Measurements from ENCODE around the gene HOXB1.

The HOXB1 gene

GRCh38 chr17:48567646-48568354 is 37.0 kb upstream of the HOXB1 start:
- no peak for DNase-seq (ENCODE audit: low read depth)

GRCh38 chr17:48567209-48567608 is 36.4 kb upstream of the HOXB1 start:
- DNase-seq (ENCODE audit: low read depth), result no peak

GRCh38 chr17:48566717-48567116 is 35.9 kb upstream of the HOXB1 start:
- no peak for DNase-seq (ENCODE audit: low read depth)

GRCh38 chr17:48565925-48566710 is 35.3 kb upstream of the HOXB1 start:
- no peak for DNase-seq (ENCODE audit: low read depth)

- no peak for DNase-seq (ENCODE audit: low read depth)
Observed at GRCh38 chr17:48565022-48565554, 34.3 kb upstream of the HOXB1 start.

- DNase-seq (ENCODE audit: low read depth), result no peak
Observed at GRCh38 chr17:48564188-48565021, 33.6 kb upstream of the HOXB1 start.

- no peak for DNase-seq (ENCODE audit: low read depth)
Observed at GRCh38 chr17:48563867-48564187, 33.0 kb upstream of the HOXB1 start.

GRCh38 chr17:48563385-48563838 is 32.6 kb upstream of the HOXB1 start:
- DNase-seq (ENCODE audit: low read depth), result no peak

- no peak for DNase-seq (ENCODE audit: low read depth)
Observed at GRCh38 chr17:48562934-48563333, 32.1 kb upstream of the HOXB1 start.

- no peak for DNase-seq (ENCODE audit: low read depth)
Observed at GRCh38 chr17:48561884-48562810, 31.3 kb upstream of the HOXB1 start.

GRCh38 chr17:48559840-48560817 is 29.3 kb upstream of the HOXB1 start:
- no peak for DNase-seq (ENCODE audit: low read depth)

- no peak for DNase-seq (ENCODE audit: low read depth)
Observed at GRCh38 chr17:48559122-48559839, 28.5 kb upstream of the HOXB1 start.

- no peak for DNase-seq (ENCODE audit: low read depth)
Observed at GRCh38 chr17:48558831-48559121, 28.0 kb upstream of the HOXB1 start.

GRCh38 chr17:48558057-48558830 is 27.4 kb upstream of the HOXB1 start:
- no peak for DNase-seq (ENCODE audit: low read depth)

- DNase-seq (ENCODE audit: low read depth), result no peak
Observed at GRCh38 chr17:48556576-48557401, 26.0 kb upstream of the HOXB1 start.

GRCh38 chr17:48556229-48556575 is 25.4 kb upstream of the HOXB1 start:
- DNase-seq (ENCODE audit: low read depth), result no peak

GRCh38 chr17:48555258-48556228 is 24.7 kb upstream of the HOXB1 start:
- no peak for DNase-seq (ENCODE audit: low read depth)

Data from stimulated activated CD8-positive, alpha-beta memory T cell treated with anti-CD3 and anti-CD28 coated beads, Interleukin-7, amount 100 ng/mL, for 24 hours (primary cell).